Activated CD8-positive, alpha-beta memory T cell treated with anti-CD3 and anti-CD28 coated beads, Interleukin-2, amount 50 U/mL, for 24 hours (primary cell): ENCODE data around the gene FAM13A.

Experiments
- DNase-seq: peaks from one replicate; pipeline ENCODE4 v3.0.0-alpha.2; 2020; ENCODE audit errors: extremely low read depth

FAM13A gene

GRCh38 chr4:88812420-88812819, 244.6 kb downstream of the FAM13A start:
- DNase-seq, result no peak

GRCh38 chr4:88811904-88812303, 245.1 kb downstream of the FAM13A start:
- no peak for DNase-seq

- no peak for DNase-seq
These were observed 246.7 kb downstream of the FAM13A start for GRCh38 chr4:88810325-88810724.

- no peak for DNase-seq
These were observed 247.3 kb downstream of the FAM13A start for GRCh38 chr4:88809576-88810219.

GRCh38 chr4:88809101-88809500, 247.9 kb downstream of the FAM13A start:
- no peak for DNase-seq

- no peak for DNase-seq
These were observed 249.5 kb downstream of the FAM13A start for GRCh38 chr4:88807499-88807898.

GRCh38 chr4:88804234-88804633, 252.8 kb downstream of the FAM13A start:
- DNase-seq, result no peak

- no peak for DNase-seq
These were observed 253.3 kb downstream of the FAM13A start for GRCh38 chr4:88803600-88804096.

GRCh38 chr4:88802585-88803286, 254.2 kb downstream of the FAM13A start:
- no peak for DNase-seq

- DNase-seq, result no peak
These were observed 254.8 kb downstream of the FAM13A start for GRCh38 chr4:88802138-88802537.

- DNase-seq, result no peak
These were observed 257.1 kb downstream of the FAM13A start for GRCh38 chr4:88799900-88800299.

- no peak for DNase-seq
These were observed 259.3 kb downstream of the FAM13A start for GRCh38 chr4:88797725-88798124.

- DNase-seq, result no peak
These were observed 260.4 kb downstream of the FAM13A start for GRCh38 chr4:88796545-88796944.

GRCh38 chr4:88794952-88795351, 262.0 kb downstream of the FAM13A start:
- no peak for DNase-seq

GRCh38 chr4:88794087-88794690, 262.8 kb downstream of the FAM13A start:
- DNase-seq, result no peak

- no peak for DNase-seq
These were observed 263.5 kb downstream of the FAM13A start for GRCh38 chr4:88793475-88793874.

- no peak for DNase-seq
These were observed 264.2 kb downstream of the FAM13A start for GRCh38 chr4:88792821-88793220.

GRCh38 chr4:88792268-88792781, 264.7 kb downstream of the FAM13A start:
- no peak for DNase-seq

GRCh38 chr4:88791274-88791673, 265.7 kb downstream of the FAM13A start:
- no peak for DNase-seq

GRCh38 chr4:88788895-88789294, 268.1 kb downstream of the FAM13A start:
- no peak for DNase-seq

- DNase-seq, result no peak
These were observed 268.6 kb downstream of the FAM13A start for GRCh38 chr4:88788424-88788823.

GRCh38 chr4:88786011-88786410, 271.0 kb downstream of the FAM13A start:
- no peak for DNase-seq

GRCh38 chr4:88780389-88780788, 276.6 kb downstream of the FAM13A start:
- no peak for DNase-seq
